ENCODE data around the gene SIVA1.

The SIVA1 gene

DNA sequence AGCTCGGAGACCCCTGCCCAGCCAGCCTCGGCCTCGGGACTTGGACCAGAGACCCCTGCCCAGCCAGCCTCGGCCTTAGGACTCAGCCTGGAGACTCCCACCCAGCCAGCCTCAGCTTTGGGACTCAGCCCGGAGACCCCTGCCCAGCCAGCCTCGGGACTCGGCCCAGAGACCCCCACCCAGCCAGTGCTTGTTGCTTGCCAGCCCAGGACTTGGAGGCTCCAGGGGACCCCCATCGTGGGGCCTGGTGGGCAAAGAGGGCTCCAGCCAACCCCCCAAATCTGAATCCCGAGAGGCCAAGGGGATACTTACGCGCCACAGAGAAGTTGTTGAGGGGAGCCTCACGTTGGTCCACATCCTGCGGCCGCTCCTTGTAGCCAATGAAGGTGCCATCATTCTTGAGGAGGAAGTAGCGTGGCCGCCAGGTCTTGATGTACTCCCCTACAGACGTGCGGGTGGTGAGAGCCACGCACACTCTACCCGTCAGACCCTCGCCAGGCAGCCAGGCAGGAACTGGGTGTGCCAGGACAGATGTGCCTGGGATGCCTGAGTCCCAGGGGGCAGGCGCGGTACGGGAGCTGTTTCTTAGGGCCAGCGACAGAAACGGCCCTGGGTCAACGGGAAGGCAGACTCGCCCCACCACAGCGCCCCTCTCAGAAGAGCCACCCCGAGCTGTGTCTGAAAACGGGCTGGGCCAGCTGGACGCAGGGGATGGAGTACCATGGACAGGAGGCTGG is 27.0 kb downstream of the SIVA1 start:
- DNase-seq (ENCODE audit: low spot score in 2 of 2): no peak
- Histone ChIP-seq H3K27me3 (ENCODE audit: low read depth) (no peaks in the 10 kb centered on the region), H3K4me3 (no peak overlapping the region), H3K36me3 (replicated peaks) (peaks cover 24% of the 10 kb centered on the region), H3K9me3 (no peaks in the 10 kb centered on the region), H3K4me1 (no peaks in the 10 kb centered on the region)
- in situ Hi-C loops (cut with MboI; ENCODE audit: low sequenced_read_pairs): no loop called here

DNA sequence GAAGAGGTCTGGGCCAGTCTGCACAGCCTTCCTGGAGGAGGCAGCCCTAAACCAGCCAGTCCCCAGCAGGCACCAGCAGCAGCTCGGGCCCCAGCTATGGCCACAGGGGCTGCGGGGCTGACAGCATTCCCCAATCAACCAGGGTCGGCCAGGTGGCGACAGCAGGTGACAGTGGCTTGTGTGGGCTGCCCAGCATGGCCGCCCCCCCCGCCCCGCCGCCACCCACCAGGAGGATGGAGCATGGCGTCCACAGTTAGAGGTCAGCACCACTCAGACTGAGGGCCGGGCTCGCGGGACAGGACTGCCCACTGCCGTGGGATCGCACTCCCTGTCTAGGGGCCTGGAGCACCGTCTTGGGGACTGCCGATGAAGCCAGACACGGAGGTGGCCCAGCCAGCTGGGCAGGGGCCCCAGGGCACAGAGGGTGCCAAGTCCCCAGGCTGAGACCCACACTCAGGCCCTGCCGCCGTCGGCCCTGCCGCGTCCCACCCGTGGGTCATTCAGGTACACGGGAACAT is 27.6 kb downstream of the SIVA1 start:
- peaks cover 21% of the 10 kb centered on the region for H3K36me3 ChIP-seq (replicated peaks)

GRCh38 chr14:104781271-104782077 is 28.5 kb downstream of the SIVA1 start:
- Histone ChIP-seq H3K36me3 (replicated peaks) (peaks cover 16% of the 10 kb centered on the region), H3K4me3 (no peak overlapping the region), H3K9me3 (no peaks in the 10 kb centered on the region), H3K27me3 (ENCODE audit: low read depth) (no peaks in the 10 kb centered on the region), H3K4me1 (no peaks in the 10 kb centered on the region)
- in situ Hi-C loops (cut with MboI; ENCODE audit: low sequenced_read_pairs): no loop called here
- no peak for DNase-seq (ENCODE audit: low spot score in 2 of 2)

More for the DNA sequence above, 27.6 kb downstream of the SIVA1 start:
- no peak overlapping the region for H3K4me3 ChIP-seq
- H3K4me1 ChIP-seq: no peaks in the 10 kb centered on the region
- no peak for DNase-seq (ENCODE audit: low spot score in 2 of 2)
- no peaks in the 10 kb centered on the region for H3K27me3 ChIP-seq (ENCODE audit: low read depth)
- no peaks in the 10 kb centered on the region for H3K9me3 ChIP-seq
- in situ Hi-C loops (cut with MboI; ENCODE audit: low sequenced_read_pairs): no loop called here

DNA sequence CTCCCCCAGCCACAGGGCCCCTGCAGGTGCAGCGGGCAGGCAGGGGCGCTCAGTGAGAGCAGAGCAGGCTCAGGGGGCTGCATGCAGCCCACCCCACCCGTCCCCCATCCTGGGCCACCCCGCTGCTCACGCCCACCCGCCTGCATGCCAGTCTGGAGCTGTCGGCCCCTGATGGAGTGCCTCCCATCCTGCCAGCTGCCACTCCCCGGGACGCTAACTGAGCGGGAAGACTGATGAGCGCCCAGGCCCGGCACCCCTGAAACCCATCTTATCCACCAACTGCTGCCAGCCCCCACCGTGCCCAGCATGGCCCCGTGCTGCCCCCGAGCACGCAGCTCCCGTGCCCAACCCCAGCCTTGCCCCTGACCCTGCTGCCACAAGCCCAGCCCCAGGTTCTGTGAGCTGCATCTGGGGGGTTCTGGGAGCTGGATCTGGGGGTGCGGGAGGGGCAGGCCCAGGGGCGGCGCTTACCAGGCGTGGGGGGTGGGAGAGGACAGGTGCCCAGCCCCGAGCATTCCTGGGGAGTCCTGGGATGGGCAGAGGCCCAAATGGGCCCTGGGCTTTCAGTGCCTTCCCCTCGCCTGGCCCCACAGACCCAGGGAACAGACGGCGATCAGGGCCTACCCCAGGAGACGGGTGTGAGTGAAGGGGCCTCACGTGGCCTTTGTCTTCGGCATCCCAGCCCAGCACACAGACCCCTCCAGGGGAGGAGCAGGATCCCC is 29.3 kb downstream of the SIVA1 start:
- in situ Hi-C loops (cut with MboI; ENCODE audit: low sequenced_read_pairs): no loop called here
- Histone ChIP-seq H3K27me3 (ENCODE audit: low read depth) (no peaks in the 10 kb centered on the region), H3K9me3 (no peaks in the 10 kb centered on the region), H3K36me3 (replicated peaks) (peaks cover 11% of the 10 kb centered on the region), H3K4me1 (no peaks in the 10 kb centered on the region), H3K4me3 (no peak overlapping the region)
- DNase-seq (ENCODE audit: low spot score in 2 of 2): no peak

DNA sequence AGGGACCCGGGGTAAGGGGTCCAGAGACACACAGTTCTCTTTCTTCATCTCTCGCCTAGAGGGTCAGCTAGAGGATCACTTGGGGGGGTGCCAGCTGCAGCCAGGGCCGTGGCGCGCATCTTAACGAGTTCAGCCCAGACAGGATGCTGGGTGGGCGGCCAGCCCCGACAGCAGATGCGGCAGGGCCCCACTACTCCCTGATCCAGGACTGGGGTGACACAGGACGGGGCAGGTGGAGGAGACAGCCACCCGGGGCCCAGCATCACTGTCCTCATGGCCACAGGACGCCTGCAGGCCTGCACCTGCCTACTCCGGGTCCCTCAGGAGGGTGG is 29.8 kb downstream of the SIVA1 start:
- Histone ChIP-seq H3K27me3 (ENCODE audit: low read depth) (no peaks in the 10 kb centered on the region), H3K9me3 (no peaks in the 10 kb centered on the region), H3K4me3 (no peak overlapping the region), H3K36me3 (replicated peaks) (peaks cover 10% of the 10 kb centered on the region), H3K4me1 (no peaks in the 10 kb centered on the region)
- no peak for DNase-seq (ENCODE audit: low spot score in 2 of 2)
- in situ Hi-C loops (cut with MboI; ENCODE audit: low sequenced_read_pairs): no loop called here

- H3K9me3 ChIP-seq: no peaks in the 10 kb centered on the region
- H3K4me1 ChIP-seq: no peaks in the 10 kb centered on the region
- H3K27me3 ChIP-seq (ENCODE audit: low read depth): no peaks in the 10 kb centered on the region
- peaks cover 18% of the 10 kb centered on the region for H3K36me3 ChIP-seq (replicated peaks)
- DNase-seq (ENCODE audit: low spot score in 2 of 2): no peak
- in situ Hi-C loops (cut with MboI; ENCODE audit: low sequenced_read_pairs): no loop called here
- H3K4me3 ChIP-seq: no peak overlapping the region
Observed at GRCh38 chr14:104783484-104784217, 30.7 kb downstream of the SIVA1 start.

GRCh38 chr14:104784218-104784568 is 31.2 kb downstream of the SIVA1 start:
- no peaks in the 10 kb centered on the region for H3K9me3 ChIP-seq

DNA sequence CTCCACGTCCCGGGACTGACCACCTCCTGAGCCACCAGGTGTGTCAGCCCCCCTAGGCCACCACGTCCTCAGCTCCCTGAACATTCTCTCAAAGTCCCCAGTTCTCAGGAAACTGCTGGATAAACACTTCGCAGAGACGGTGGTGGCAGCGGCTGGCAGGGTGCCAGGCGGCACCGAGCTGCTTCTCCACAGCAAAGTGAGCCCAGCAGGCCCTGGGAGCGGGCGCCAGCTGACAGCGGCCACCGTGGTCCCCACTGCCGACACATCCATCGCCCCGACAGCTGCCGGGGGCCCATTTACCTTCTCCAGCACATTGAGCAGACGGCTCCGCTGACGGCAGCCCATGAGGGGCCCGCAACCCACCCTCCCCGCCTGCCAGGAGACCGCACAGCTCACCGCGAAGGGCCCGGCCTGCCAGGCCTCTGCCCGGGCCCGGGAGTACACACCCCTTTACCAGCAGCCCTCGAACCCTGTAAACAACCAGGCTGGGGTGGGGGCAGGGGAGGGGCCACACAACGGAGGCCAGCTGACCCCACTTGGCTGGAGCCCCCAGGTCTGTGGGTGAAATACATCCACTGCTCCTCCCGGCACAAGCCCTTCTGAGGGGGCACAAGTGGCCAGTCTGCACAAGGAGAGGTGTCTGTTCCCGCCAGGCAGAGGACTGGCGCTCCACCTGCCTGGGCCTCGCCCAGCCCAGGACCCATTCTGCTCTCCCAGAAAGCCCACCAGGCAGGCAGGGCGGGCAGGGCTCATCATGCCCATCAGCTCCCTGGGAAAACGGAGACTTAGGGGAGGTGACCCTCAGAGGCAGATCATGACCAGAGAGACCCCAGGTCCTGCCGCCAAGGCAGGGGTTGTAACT is 32.1 kb downstream of the SIVA1 start:
- in situ Hi-C loops (cut with MboI; ENCODE audit: low sequenced_read_pairs): no loop called here
- no peak for DNase-seq (ENCODE audit: low spot score in 2 of 2)

More at GRCh38 chr14:104784218-104784568, 31.2 kb downstream of the SIVA1 start:
- no peak for DNase-seq (ENCODE audit: low spot score in 2 of 2)
- in situ Hi-C loops (cut with MboI; ENCODE audit: low sequenced_read_pairs): no loop called here
- H3K4me3 ChIP-seq: no peak overlapping the region
- H3K27me3 ChIP-seq (ENCODE audit: low read depth): no peaks in the 10 kb centered on the region
- no peaks in the 10 kb centered on the region for H3K4me1 ChIP-seq
- peaks cover 22% of the 10 kb centered on the region for H3K36me3 ChIP-seq (replicated peaks)

DNA sequence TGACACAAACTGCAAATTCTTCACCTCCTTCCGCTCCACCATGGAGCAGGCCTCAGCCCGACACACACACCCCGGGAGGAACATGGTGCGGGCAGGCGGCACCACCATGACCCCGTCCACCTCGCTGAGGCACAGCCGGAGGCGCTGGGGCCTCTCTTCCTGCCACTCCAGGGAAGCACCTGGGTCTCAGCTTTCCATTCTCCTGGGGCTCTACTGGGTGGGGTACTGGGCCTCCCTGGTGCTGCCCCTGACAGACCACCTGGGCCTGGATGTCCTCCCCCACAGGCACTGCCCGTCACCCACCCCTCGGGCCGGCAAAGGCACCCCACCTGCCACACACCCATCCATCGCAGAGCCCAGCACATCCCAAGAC is 32.7 kb downstream of the SIVA1 start:
- in situ Hi-C loops (cut with MboI; ENCODE audit: low sequenced_read_pairs): no loop called here
- no peaks in the 10 kb centered on the region for H3K9me3 ChIP-seq
- H3K4me3 ChIP-seq: no peak overlapping the region
- H3K27me3 ChIP-seq (ENCODE audit: low read depth): no peaks in the 10 kb centered on the region
- H3K4me1 ChIP-seq: no peaks in the 10 kb centered on the region
- H3K36me3 ChIP-seq (replicated peaks): peaks cover 36% of the 10 kb centered on the region
- DNase-seq (ENCODE audit: low spot score in 2 of 2): no peak

More for the DNA sequence above, 32.1 kb downstream of the SIVA1 start:
- Histone ChIP-seq H3K4me3 (no peak overlapping the region), H3K4me1 (no peaks in the 10 kb centered on the region), H3K27me3 (ENCODE audit: low read depth) (no peaks in the 10 kb centered on the region), H3K9me3 (no peaks in the 10 kb centered on the region), H3K36me3 (replicated peaks) (peaks cover 31% of the 10 kb centered on the region)

- Histone ChIP-seq H3K4me3 (no peak overlapping the region), H3K9me3 (no peaks in the 10 kb centered on the region), H3K27me3 (ENCODE audit: low read depth) (no peaks in the 10 kb centered on the region), H3K36me3 (replicated peaks) (peaks cover 40% of the 10 kb centered on the region), H3K4me1 (no peaks in the 10 kb centered on the region)
- in situ Hi-C loops (cut with MboI; ENCODE audit: low sequenced_read_pairs): no loop called here
- no peak for DNase-seq (ENCODE audit: low spot score in 2 of 2)
Observed at GRCh38 chr14:104786091-104786586, 33.2 kb downstream of the SIVA1 start.

DNA sequence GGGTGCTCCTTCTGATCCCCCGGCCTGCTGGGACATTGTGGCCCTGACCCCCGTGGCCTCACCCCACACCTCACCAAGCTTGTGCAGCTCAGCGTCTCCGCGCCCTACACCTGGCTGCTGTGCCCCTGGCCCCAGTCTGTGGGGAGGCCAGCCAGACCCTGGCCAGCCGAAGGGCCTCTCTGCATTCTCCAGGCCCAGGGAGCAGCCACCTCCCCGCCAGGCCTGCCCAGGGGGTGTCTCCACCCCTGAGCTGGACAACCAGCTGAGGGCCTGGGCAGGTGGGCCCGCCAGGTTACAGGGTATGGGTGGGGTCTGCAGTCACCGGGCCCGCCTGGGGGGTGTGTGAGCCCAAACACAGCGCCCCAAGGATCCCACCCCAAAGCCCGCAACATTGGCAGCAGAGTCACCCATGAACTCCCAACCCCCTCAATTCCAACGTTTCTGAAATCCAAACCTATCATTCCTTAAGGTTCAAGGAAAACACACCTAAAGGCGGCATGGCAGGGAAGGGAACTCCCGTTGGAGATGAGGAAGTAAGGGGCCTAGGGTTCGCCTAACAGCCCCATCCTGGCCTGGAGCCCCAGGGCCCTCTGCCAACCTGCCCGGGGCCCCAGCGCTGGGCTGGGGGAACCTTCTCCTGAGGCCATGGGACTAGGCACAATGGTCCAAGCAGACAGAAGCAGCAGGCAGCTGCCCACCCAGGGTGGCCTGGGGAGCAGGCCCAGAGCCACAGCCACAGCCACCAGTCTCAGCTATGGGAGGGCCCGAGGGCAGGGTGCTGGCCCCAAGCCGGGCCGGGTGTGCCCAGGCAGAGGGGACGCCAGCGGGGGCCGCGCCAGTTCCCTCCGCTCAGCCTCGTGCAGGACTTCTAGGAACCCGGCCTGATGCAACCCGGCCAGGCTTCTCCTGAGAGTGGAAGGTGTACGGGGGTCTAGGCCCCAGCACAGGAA is 34.1 kb downstream of the SIVA1 start:
- H3K36me3 ChIP-seq (replicated peaks): peaks cover 49% of the 10 kb centered on the region
- H3K27me3 ChIP-seq (ENCODE audit: low read depth): no peaks in the 10 kb centered on the region
- no peak overlapping the region for H3K4me3 ChIP-seq
- H3K9me3 ChIP-seq: no peaks in the 10 kb centered on the region
- in situ Hi-C loops (cut with MboI; ENCODE audit: low sequenced_read_pairs): no loop called here
- DNase-seq (ENCODE audit: low spot score in 2 of 2): no peak
- no peaks in the 10 kb centered on the region for H3K4me1 ChIP-seq

- peaks cover 48% of the 10 kb centered on the region for H3K36me3 ChIP-seq (replicated peaks)
- no peaks in the 10 kb centered on the region for H3K4me1 ChIP-seq
- in situ Hi-C loops (cut with MboI; ENCODE audit: low sequenced_read_pairs): no loop called here
- no peak overlapping the region for H3K4me3 ChIP-seq
- H3K9me3 ChIP-seq: no peaks in the 10 kb centered on the region
- no peaks in the 10 kb centered on the region for H3K27me3 ChIP-seq (ENCODE audit: low read depth)
- no peak for DNase-seq (ENCODE audit: low spot score in 2 of 2)
Observed at GRCh38 chr14:104787736-104788135, 34.8 kb downstream of the SIVA1 start.
